Measurements from ENCODE around the gene KIF1C.
"Not testable (repeated sequence)": the region's sequence is repeated elsewhere in the genome, so short reads cannot be mapped to it uniquely, and the experiment has no call there.

KIF1C gene

DNA sequence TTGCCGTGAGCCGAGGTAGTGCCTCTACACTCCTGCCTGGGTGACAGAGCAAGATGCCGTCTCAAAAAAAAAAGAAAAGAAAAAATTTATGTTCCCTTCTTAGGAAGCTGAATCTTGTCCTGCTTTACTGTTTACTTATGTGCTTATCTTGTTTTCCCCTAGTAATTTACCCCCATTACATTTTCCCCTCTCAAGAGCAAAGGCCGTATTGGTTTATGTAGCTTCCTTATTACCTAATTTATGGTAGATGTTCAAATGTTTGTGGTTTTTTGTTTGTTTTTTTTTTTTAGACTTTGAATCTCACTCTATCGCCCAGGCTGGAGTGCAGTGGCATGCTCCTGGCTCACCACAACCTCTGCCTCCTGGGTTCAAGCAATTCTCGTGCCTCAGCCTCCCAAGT, 47.7 kb downstream of the KIF1C start:
- DNase-seq, result no peak

DNA sequence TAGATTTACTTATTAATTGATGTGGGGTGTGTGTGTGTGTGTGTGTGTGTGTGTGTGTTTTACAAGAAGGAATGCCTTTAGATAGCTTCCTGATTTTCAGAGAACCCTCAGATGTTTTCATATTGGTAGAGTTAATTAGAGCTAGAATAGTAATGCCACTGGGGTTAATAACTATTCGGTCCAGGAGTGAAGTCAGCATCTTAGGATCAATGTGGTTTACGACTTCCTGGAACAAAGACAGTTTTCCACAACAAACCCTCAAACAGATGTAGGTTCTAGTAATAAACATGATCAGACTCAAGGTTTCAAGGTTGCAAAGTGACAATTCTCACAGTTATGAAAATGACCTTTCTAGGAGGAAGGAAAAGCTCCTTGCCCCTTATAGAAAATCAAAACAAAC, 49.7 kb downstream of the KIF1C start:
- no peak for DNase-seq

DNA sequence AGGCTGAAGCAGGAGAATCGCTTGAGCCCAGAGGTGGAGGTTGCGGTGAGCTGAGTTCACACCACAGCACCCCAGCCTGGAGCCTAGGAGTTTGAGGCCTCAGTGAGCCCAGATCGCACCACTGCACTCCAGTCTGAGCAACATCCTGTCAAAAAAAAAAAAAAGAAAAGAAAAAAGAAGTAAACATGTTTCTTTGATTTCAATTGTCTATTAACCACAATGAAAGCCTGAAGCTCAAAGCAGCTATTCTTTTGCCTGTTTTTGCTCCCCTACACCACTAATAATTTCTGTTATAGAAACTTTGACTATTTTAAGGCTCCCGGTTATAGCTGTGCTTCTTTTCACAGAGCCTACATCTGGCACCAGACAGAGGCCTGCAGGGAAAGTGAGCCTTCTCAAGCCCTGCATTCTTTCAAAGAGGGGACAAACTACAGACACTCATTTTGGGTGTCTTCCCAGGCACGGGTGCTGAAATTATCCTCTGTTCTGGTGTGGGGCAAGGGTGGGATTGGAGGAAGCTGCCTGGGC, 51.6 kb downstream of the KIF1C start:
- no peak for DNase-seq

DNA sequence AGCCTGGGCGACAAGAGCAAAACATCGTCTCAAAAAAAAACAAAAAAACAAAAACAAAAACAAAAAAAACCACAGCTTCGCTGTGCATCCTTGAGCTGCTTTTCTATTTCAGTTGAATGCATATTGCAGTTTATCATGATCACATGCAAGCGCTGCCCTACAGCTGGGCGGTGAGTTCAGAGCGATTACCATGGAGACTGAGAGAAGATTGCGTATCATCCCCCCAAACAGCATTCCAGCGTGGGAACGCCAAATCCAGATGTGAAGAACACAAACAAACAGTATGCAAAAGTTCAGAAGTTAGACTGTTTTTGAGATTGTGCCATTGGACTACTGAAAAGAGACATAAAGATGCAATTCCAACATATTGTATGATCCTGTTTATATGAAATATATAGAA, 52.5 kb downstream of the KIF1C start:
- no peak for DNase-seq

DNA sequence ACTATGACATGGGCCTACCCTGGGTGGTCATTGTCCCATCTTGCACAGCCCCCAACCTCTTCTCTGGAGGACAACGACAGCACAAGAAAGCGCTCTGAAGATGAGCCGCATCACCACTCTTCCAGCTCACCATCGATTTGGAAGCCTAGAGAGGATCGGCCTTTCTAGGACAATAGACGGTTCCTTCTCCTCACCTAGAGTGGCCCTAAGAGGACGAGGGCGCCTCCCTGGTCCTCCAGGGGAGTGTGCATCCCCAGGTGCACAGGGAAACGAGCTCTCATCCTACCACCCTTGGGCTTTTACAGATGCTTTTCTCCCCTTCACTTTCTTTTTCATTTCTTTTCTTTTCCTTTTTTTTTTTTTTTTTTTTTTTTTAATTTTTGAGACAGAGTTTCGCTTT, 57.8 kb downstream of the KIF1C start:
- no peak for DNase-seq

DNA sequence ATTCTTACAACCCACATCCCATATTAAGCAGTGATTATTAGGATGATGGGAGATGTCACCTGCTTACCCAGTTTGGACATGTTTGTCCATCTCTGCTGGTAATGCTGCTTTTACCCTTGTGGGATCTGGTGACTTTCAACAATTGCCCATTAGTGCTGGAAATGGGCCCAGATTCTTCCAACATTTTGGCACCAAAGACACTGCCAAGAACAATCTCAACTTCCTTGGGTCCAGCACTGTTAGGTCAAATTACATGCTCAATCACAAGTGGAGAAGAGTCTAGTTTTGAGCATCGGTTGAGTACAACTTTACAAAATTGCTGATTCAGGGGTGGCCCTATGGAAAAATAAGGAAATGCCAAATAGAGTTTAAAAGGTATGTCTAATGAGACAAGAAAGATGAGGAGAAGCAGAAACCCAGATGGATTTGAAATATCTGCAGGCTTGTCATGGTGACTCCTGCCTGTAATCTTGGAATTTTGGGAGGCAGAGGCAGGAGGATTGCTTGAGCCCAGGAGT, 67.5 kb downstream of the KIF1C start:
- no peak for DNase-seq

DNA sequence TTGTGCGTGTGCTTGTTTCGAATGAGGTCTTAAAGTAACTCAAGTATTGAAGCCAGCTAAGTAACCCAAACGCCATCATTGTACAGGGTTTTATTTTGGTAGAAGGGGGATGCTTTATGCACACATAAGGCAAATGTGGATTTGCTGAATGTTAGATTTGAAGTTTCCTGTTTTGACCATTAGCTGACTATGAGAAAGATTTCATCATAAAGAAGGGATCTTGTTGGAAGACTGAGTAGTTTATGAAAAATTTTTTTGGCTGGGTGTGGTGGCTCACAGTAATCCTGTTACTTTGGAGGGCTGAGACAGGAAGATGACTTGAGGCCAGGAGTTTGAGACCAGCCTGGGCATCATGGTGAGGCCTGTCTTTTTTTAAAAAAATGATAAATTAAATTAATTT, 70.5 kb downstream of the KIF1C start:
- DNase-seq, result no peak

DNA sequence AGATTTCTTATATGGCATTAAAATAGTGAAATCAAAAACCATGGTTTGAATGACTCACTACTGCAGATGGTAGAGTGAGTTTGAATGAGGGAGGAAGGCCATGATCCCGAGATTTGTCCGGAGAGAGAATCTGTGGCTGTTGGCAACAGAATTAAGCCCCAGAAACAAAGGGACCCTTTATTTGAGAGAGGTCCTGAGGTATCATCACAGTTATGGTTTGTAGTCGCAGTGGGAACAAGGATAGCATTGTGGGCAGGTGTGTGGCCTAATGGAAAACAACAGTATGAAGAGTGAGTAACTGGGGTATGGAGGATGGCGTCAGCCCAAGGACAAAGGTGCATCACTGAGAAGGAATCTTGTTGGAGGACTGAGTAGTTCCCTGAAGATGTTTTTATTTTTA, 72.0 kb downstream of the KIF1C start:
- no peak for DNase-seq

DNA sequence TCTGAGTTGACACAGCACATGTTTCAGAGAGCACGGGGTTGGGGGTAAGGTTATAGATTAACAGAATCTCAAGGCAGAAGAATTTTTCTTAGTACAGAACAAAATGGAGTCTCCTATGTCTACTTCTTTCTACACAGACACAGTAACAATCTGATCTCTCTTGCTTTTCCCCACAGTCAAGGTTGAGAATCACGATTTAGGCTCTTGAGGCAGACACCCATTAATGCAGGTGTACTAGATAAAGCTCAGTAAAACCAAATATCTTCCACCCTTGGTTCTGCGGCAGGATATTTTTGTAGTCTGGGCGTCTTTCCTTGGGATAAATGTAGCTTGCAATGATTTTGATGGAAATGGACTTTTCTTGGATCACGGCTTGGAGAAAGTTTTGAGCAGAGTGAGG, 77.7 kb downstream of the KIF1C start:
- DNase-seq, result not testable (repeated sequence)

DNA sequence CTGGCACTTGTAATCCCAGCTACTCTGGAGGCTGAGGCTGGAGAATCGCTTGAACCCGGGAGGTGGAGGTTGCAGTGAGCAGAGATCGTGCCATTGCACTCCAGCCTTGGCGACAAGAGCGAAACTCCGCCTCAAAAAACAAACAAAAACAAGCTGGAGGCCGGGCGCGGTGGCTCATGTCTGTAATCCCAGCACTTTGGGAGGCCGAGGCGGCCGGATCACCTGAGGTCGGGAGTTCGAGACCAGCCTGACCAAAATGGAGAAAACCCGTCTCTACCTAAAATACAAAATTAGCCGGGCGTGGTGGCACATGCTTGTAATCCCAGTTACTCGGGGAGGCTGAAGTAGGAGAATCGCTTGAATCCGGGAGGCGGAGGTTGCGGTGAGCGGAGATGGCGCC, 79.5 kb downstream of the KIF1C start:
- not testable (repeated sequence) for DNase-seq

DNA sequence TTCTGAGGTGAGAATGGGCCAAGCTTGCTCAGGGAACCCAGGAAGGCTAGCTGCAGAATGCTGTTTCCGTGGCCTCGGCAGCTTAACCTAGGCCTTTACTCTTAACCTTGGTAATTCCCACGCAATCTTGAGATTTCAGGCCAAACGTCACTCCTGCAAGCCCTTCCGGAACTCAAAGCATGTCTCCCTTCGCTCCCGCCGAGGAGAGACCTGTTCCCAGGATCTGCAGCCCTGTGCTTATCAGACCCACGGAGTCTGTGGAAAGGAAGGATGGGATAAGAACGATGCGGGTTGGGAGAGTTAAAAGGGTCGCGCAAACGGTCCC, 80.0 kb downstream of the KIF1C start:
- DNase-seq, result no peak
